Right lobe of liver (tissue), 6 donors: ENCODE results near the gene ADH1B. TPM values are rescaled to one million over a fixed set of nuclear protein-coding genes. Genes with fewer than 3 reads are reported as not detected.

Experiments used
- ATAC-seq, 4 donors: fragments of 200-7000 bp; cut with Tn5 transposase; one replicate each; pipeline ENCODE4 v1.9.1; 2020; ENCODE audit warnings: mild to moderate bottlenecking in 4 of 4, moderate library complexity in 4 of 4
- DNase-seq, 3 donors: peaks; one replicate each; pipeline ENCODE4 v3.0.0-alpha.2; 2020
- H3K27ac ChIP-seq, 3 donors: fragments of 200-600 bp; one replicate each; pipeline ENCODE4 v1.8.0; 2022
- H3K27me3 ChIP-seq, 2 donors: fragments of 200-600 bp; one replicate each; pipeline ENCODE4 v1.8.0; 2022
- H3K36me3 ChIP-seq, 4 donors: fragments of 200-600 bp; sonication (generic) in 1 of 4; one replicate each; pipeline versions ENCODE4 v1.5.1 to v1.8.0; 2017 to 2022; ENCODE audit warnings: control low read depth in 1 of 4
- H3K4me1 ChIP-seq, 4 donors: fragments of 200-600 bp; sonication (generic) in 1 of 4; one replicate each; pipeline versions ENCODE4 v1.5.1 to v1.8.0; 2017 to 2022; ENCODE audit warnings: control low read depth in 1 of 4
- H3K4me3 ChIP-seq, 3 donors: fragments of 200-600 bp; one replicate each; pipeline ENCODE4 v1.8.0; 2022
- H3K9me3 ChIP-seq, 4 donors: fragments of 200-600 bp; sonication (generic) in 1 of 4; one replicate each; pipeline versions ENCODE4 v1.5.1 to v1.8.0; 2017 to 2022; ENCODE audit warnings: control low read depth in 1 of 4
- CTCF ChIP-seq, 4 donors: fragments of 200-600 bp in 3 of 4; fragments of 450-650 bp in 1 of 4; IDR thresholded peaks; one replicate each; pipeline versions ENCODE4 v1.5.1 to v1.8.0; 2016 to 2022; ENCODE audit warnings: antibody characterized with exemption in 4 of 4, mild to moderate bottlenecking in 2 of 4
- POLR2A ChIP-seq: fragments of 450-650 bp; IDR thresholded peaks from one replicate; pipeline ENCODE4 v1.6.1; 2017; ENCODE audit warnings: antibody characterized with exemption, mild to moderate bottlenecking
- WGBS: methylation state at CpG from one replicate; pipeline ENCODE4 v1.1.6; 2018; ENCODE audit warnings: low coverage, low lambda C conversion rate; ENCODE audit not compliant: insufficient coverage; ENCODE audit errors: missing lambda C conversion rate; 5-methylcytosine and 5-hydroxymethylcytosine counted together
- intact Hi-C, 2 donors: fragments of 100-400 bp; cut with DNase I; formaldehyde crosslinking; loops; one replicate each; pipeline versions ENCODE4 v1.11.2 to v1.14.1; 2022
- total RNA-seq, 6 experiments: library from RNA; depleted of rRNA in 2 of 6; stranded (reverse); fragments of >200 nt in 2 of 6; fragmentation: NEBNext Ultra II Directional in 3 of 6; extraction: Animal tissue kit (Norgen Biotek cat#: 25700) in 3 of 6; gene quantifications; one replicate each; pipeline versions ENCODE4 v1.1.0 to v1.2.4, GENCODE V29; 2016 to 2023
- donor health status: DM: no; HTN: yes; CAD: no.
- donor health status: DM: no; HTN: no; CAD: no.
- donor health status: DM: no; HTN: no; CAD: no.
- donor health status: DM: no; HTN: yes; CAD: no.
- donor health status: DM: no; HTN: yes; CAD: no.

Gene ADH1B
- total RNA-seq, 6 experiments from 2014 or later, result 531 to 4,444 (median 1,842) TPM

- peak; percentile 6 to 14 (median 10) for ATAC-seq
- WGBS, result 64% methylated on average over 6 of the region's 6 CpGs
Measured at GRCh38 chr4:99315839-99316238, 5.4 kb downstream of the ADH1B start.

GRCh38 chr4:99314211-99314610 is 7.0 kb downstream of the ADH1B start:
- Histone ChIP-seq H3K36me3 (peaks cover 0 to 100% (median 51%) of the 10 kb centered on the region in 4 donors), H3K4me1 (peaks cover 0 to 12% (median 6%) of the 10 kb centered on the region in 4 donors), H3K27me3 (no peaks in the 10 kb centered on the region), H3K4me3 (no peak overlapping the region), H3K9me3 (no peaks in the 10 kb centered on the region), H3K27ac (peak overlapping the region in 1 of 3 donors; percentile 33)
- TF ChIP-seq CTCF (IDR thresholded peaks at IDR 0.05), result no peak
- no peak for TF ChIP-seq POLR2A
- no peak for DNase-seq
- 36% methylated on average over 1 of the region's 1 CpG for WGBS
- peak in 3 of 4 donors; percentile 0 to 3 (median 1) for ATAC-seq
- intact Hi-C loops, result no loop called here

More at GRCh38 chr4:99315839-99316238, 5.4 kb downstream of the ADH1B start:
- no peaks in the 10 kb centered on the region for H3K9me3 ChIP-seq
- peaks cover 0 to 99% (median 49%) of the 10 kb centered on the region in 4 donors for H3K36me3 ChIP-seq
- peaks cover 0 to 12% (median 6%) of the 10 kb centered on the region in 4 donors for H3K4me1 ChIP-seq
- H3K4me3 ChIP-seq, result no peak overlapping the region
- peak overlapping the region in 1 of 3 donors; percentile 8 for H3K27ac ChIP-seq
- intact Hi-C loops, result no loop called here
- peak in 1 of 3 donors; percentile 60 for DNase-seq
- TF ChIP-seq CTCF (IDR thresholded peaks at IDR 0.05), result no peak
- TF ChIP-seq POLR2A, result no peak
- H3K27me3 ChIP-seq, result no peaks in the 10 kb centered on the region

GRCh38 chr4:99310389-99310788 is 10.8 kb downstream of the ADH1B start:
- Histone ChIP-seq H3K4me3 (no peak overlapping the region), H3K27me3 (no peaks in the 10 kb centered on the region), H3K4me1 (no peaks in the 10 kb centered on the region), H3K9me3 (no peaks in the 10 kb centered on the region), H3K27ac (peak overlapping the region in 1 of 3 donors; percentile 1), H3K36me3 (peaks cover 0 to 85% (median 41%) of the 10 kb centered on the region in 4 donors)
- ATAC-seq (no peak), DNase-seq (no peak)
- intact Hi-C loops, result no loop called here
- TF ChIP-seq CTCF (IDR thresholded peaks at IDR 0.05) (no peak), POLR2A (no peak)
- 71% methylated on average over 2 of the region's 2 CpGs for whole genome bisulfite sequencing

- WGBS, result 29% methylated on average over 11 of the region's 11 CpGs
- Histone ChIP-seq H3K4me3 (no peak overlapping the region), H3K27me3 (no peaks in the 10 kb centered on the region), H3K36me3 (peaks cover 0 to 39% (median 17%) of the 10 kb centered on the region in 4 donors), H3K4me1 (peaks cover 0 to 6% (median 0%) of the 10 kb centered on the region in 4 donors), H3K27ac (no peak overlapping the region), H3K9me3 (no peaks in the 10 kb centered on the region)
- TF ChIP-seq POLR2A (peak; percentile 24), CTCF (IDR thresholded peaks at IDR 0.05) (no peak)
- intact Hi-C loops, result no loop called here
- ATAC-seq (peak; percentile 43 to 76 (median 56)), DNase-seq (peak in 2 of 3 donors; percentile 81 to 86)
Measured at GRCh38 chr4:99305638-99306400, 15.4 kb downstream of the ADH1B start.
